Activated CD4-positive, alpha-beta T cell treated with anti-CD3 and anti-CD28 coated beads, Interleukin-2, amount 50 U/mL, for 16 hours (primary cell): Measurements from ENCODE around the gene PROSER3.
A peak's percentile ranks its signal among the peaks of the same experiment; 100 is the strongest.

Source experiments
- DNase-seq: peaks from one replicate; pipeline ENCODE4 v3.0.0-alpha.2; 2020

PROSER3 gene

GRCh38 chr19:35757749-35758608 is at the start of gene PROSER3:
Gene PROSER3 (plus strand): TSS chr19:35758176. CDS start chr19:35758216, 40 bp downstream.
- DNase-seq = peak; percentile 100

GRCh38 chr19:35708391-35708790 is 49.6 kb upstream of the PROSER3 start:
- no peak for DNase-seq

- DNase-seq = peak; percentile 96
These were observed 46.9 kb upstream of the PROSER3 start for GRCh38 chr19:35710784-35711723.

GRCh38 chr19:35712567-35713505 is 45.1 kb upstream of the PROSER3 start:
- DNase-seq = peak; percentile 95

GRCh38 chr19:35713506-35713850 is 44.5 kb upstream of the PROSER3 start:
- DNase-seq = no peak

- peak; percentile 20 for DNase-seq
These were observed 44.0 kb upstream of the PROSER3 start for GRCh38 chr19:35713904-35714495.

- DNase-seq = peak; percentile 70
These were observed 43.2 kb upstream of the PROSER3 start for GRCh38 chr19:35714601-35715354.

GRCh38 chr19:35715355-35715809 is 42.6 kb upstream of the PROSER3 start:
- DNase-seq = no peak

GRCh38 chr19:35715981-35716800 is 41.8 kb upstream of the PROSER3 start:
- DNase-seq = peak; percentile 26

GRCh38 chr19:35716801-35717664 is 40.9 kb upstream of the PROSER3 start:
- peak; percentile 98 for DNase-seq

- DNase-seq = no peak
These were observed 40.2 kb upstream of the PROSER3 start, which contains the start of gene KMT2B for GRCh38 chr19:35717665-35718344. Gene KMT2B (plus strand): TSS chr19:35718003. CDS start chr19:35718019, 16 bp downstream.

- DNase-seq = peak; percentile 51
These were observed 39.5 kb upstream of the PROSER3 start for GRCh38 chr19:35718345-35719041.

GRCh38 chr19:35719402-35720162 is 38.4 kb upstream of the PROSER3 start:
- DNase-seq = no peak

GRCh38 chr19:35720163-35720524 is 37.8 kb upstream of the PROSER3 start:
- no peak for DNase-seq

- no peak for DNase-seq
These were observed 37.3 kb upstream of the PROSER3 start for GRCh38 chr19:35720648-35721047.

GRCh38 chr19:35721374-35721773 is 36.6 kb upstream of the PROSER3 start:
- no peak for DNase-seq

GRCh38 chr19:35722461-35722860 is 35.5 kb upstream of the PROSER3 start:
- DNase-seq = no peak
